Lower leg skin (tissue), 3 donors: Measurements from ENCODE around the gene PPP1R12B.
"Not testable (repeated sequence)": the region's sequence is repeated elsewhere in the genome, so short reads cannot be mapped to it uniquely, and the experiment has no call there.

ENCODE experiments used
- CTCF ChIP-seq, 3 donors: fragments of 450-650 bp; IDR thresholded peaks; one replicate each; pipeline ENCODE4 v1.5.1; 2016; ENCODE audit warnings: antibody characterized with exemption in 3 of 3, mild to moderate bottlenecking in 3 of 3, moderate library complexity in 2 of 3
- POLR2A ChIP-seq, 2 donors: fragments of 450-650 bp; IDR thresholded peaks; one replicate each; pipeline ENCODE4 v1.6.1; 2016 to 2017; ENCODE audit warnings: antibody characterized with exemption in 2 of 2, mild to moderate bottlenecking in 1 of 2, moderate library complexity in 1 of 2

- not testable (repeated sequence) for TF ChIP-seq CTCF, POLR2A (IDR thresholded peaks at IDR 0.05)
These were observed 26.7 kb downstream of the PPP1R12B start for GRCh38 chr1:202375175-202375574.
